ENCODE measurements around the gene ACAA2. TPM values are rescaled to one million over a fixed set of nuclear protein-coding genes. Genes with fewer than 3 reads are reported as not detected.

The ACAA2 gene
- total RNA-seq, 1 donor: 24.8 TPM

DNA sequence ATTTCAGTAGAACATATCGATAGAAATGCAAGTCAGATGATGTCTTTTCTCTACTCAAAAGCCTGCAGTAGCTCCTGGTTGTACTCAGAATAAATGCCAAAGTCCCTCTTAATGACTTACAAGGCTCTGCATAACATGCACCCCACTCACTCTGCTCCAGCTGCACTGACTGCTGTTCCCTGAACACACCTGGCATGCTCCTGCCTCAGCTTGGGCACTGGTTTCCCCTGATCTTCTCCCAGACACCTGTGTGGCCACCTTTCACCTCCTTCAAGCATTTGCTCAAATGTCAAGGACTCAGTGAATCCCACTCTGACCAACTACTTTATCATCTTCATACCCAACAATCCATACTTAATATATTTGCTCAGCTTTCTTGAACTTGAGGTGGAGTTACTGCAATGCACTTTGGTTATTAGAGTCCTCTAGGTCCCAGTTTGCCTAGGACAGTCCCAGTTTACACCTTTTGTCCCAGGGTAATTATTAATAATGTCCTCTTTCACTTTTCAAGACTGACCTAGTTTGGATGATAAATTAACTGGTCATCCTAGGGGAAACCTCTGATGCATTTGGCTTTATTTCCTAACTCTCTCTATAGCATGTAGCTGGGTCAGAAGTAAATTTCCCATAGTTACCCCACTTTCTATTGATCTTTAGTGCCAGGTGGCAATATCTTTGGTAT is 44.1 kb downstream of the ACAA2 start:
- DNase-seq (ENCODE audit: low read depth in 2 of 3, low spot score in 2 of 3): no peak

DNA sequence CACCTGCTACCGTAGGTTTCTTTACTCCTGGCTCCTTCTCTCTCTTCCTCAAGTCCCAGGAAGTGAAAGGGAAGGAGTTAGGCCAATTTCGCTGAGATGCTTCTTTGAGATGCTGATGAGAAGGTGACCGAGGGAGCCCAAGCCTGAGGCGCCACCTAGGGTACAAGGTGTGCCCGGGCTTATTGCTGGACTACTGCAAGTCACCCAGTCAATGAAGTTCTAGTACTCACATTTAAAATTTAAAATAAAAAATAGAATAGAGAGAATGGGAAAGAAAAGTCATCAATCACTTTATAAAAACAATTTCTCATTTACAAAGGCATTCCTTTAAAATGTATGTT is 45.3 kb downstream of the ACAA2 start:
- peak in 2 of 3 donors; percentile 8 to 28 for DNase-seq (ENCODE audit: low read depth in 2 of 3, low spot score in 2 of 3)

GRCh38 chr18:49767111-49768050 is 46.0 kb downstream of the ACAA2 start:
- no peak for DNase-seq (ENCODE audit: low read depth in 2 of 3, low spot score in 2 of 3)

DNA sequence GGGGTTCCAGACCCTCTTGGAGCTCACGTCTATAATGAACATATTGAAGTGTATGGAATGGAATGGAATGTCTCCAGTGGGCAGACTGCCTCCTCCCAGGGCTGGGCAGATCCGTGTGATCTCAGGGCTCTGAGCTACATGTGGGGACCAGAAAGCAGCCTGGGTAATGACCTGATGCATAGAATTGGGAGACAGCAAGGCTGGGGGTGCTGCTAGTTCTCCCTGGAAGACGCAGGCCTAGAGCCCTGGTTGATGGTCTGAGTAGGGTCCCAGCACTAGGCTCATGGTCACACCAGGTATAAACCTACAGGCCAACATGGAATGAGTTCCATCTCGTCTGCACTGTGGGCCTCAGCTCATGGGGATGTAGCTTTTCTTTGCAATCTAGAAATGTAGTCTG is 46.7 kb downstream of the ACAA2 start:
- DNase-seq (ENCODE audit: low read depth in 2 of 3, low spot score in 2 of 3): no peak

DNA sequence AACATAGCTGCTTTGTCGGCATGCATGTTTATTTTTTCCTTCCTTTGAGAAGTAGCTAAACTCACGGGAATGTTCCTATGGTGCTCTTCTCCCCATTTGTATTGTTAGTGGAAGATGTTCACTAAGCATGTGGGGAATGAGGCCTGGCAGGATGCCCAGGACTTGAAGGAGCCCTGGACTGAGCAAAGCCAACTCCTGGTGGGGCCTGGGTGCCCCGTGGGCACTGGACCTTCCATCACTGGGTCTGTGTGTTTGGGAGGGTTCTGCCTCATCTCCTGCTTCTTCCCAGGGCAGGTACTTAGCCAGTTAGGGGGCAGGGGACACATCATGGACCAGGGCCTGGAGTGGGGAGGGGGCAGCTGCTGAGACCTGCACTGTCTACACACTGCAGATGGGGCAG is 49.3 kb downstream of the ACAA2 start:
- no peak for DNase-seq (ENCODE audit: low read depth in 2 of 3, low spot score in 2 of 3)

GRCh38 chr18:49763590-49763989 is 49.7 kb downstream of the ACAA2 start:
- DNase-seq (ENCODE audit: low read depth in 2 of 3, low spot score in 2 of 3): no peak

DNA sequence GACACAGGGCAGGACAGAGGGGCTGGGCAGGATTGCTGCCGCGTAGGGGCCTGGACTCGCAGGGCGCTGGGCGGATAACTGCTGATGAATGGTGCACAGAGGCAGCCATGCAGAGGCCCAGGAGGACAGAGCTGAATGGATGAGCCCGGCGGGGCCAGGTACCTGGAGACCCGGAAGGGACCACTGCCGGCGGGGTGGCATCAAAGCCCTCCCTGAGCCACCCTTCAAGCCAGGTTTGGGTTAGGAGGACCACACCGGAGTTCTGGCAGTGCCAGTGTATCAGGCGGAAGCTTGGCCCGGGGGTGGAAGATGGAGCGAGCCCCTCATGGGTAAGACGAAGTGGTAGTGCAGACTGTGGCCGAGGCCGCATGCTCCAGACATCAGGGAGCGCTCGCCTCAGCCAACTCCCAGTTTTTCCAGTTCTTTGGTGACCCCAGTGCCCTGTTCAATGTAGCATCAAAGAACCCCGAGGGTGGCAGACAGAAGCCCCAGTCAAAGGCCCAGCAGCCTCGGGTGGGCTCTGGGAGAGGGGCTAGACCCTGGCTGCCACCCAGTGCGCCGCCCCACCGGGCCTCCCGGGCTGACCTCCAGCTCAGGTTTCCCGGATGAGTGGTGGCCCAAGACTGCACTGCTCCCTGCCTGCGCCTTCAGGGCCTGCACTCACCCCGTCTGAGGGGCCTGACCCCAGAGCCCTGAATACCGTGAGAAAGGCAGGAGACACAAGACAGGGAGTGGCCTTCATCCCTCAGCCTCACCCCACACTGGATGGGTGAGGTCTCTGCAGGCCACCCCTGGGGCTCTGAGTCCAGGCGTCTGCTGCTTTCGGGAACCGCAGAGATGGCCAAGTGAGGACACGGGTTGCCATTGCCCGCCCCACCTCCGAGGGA is 50.9 kb downstream of the ACAA2 start:
- no peak for DNase-seq (ENCODE audit: low read depth in 2 of 3, low spot score in 2 of 3)

- no peak for DNase-seq (ENCODE audit: low read depth in 2 of 3, low spot score in 2 of 3)
These were observed 51.6 kb downstream of the ACAA2 start for GRCh38 chr18:49761771-49762170.

- no peak for DNase-seq (ENCODE audit: low read depth in 2 of 3, low spot score in 2 of 3)
These were observed 55.1 kb downstream of the ACAA2 start for GRCh38 chr18:49758263-49758610.

- DNase-seq (ENCODE audit: low read depth in 2 of 3, low spot score in 2 of 3): no peak
These were observed 55.6 kb downstream of the ACAA2 start for GRCh38 chr18:49757513-49758262.

GRCh38 chr18:49756671-49757362 is 56.5 kb downstream of the ACAA2 start:
- no peak for DNase-seq (ENCODE audit: low read depth in 2 of 3, low spot score in 2 of 3)

DNA sequence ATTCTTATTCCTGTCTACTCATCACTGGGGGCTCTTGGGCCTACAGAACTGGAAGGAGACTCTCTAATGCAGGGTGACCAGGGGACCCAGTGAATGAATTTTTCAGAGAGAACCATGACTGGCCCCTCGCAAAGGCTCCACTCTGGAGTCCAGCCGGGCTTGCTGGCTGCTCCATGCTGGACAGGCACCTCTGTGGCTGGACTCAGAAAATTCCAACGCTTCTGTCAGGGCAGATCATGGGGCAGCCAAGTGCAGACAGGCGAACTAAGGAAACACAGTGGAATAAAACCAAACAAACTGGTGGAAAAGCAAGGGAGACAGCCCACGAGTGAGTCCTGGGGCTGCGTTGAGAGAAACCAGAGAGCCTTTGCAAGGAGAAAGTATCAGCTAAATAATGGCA is 57.2 kb downstream of the ACAA2 start:
- no peak for DNase-seq (ENCODE audit: low read depth in 2 of 3, low spot score in 2 of 3)

- no peak for DNase-seq (ENCODE audit: low read depth in 2 of 3, low spot score in 2 of 3)
These were observed 57.8 kb downstream of the ACAA2 start for GRCh38 chr18:49755489-49755888.

GRCh38 chr18:49754866-49755265 is 58.5 kb downstream of the ACAA2 start:
- no peak for DNase-seq (ENCODE audit: low read depth in 2 of 3, low spot score in 2 of 3)

GRCh38 chr18:49753643-49754042 is 59.7 kb downstream of the ACAA2 start:
- DNase-seq (ENCODE audit: low read depth in 2 of 3, low spot score in 2 of 3): no peak

- no peak for DNase-seq (ENCODE audit: low read depth in 2 of 3, low spot score in 2 of 3)
These were observed 61.3 kb downstream of the ACAA2 start for GRCh38 chr18:49752095-49752457.

- DNase-seq (ENCODE audit: low read depth in 2 of 3, low spot score in 2 of 3): peak in 2 of 3 donors; percentile 2 to 6
These were observed 61.8 kb downstream of the ACAA2 start for GRCh38 chr18:49751427-49752094.

DNA sequence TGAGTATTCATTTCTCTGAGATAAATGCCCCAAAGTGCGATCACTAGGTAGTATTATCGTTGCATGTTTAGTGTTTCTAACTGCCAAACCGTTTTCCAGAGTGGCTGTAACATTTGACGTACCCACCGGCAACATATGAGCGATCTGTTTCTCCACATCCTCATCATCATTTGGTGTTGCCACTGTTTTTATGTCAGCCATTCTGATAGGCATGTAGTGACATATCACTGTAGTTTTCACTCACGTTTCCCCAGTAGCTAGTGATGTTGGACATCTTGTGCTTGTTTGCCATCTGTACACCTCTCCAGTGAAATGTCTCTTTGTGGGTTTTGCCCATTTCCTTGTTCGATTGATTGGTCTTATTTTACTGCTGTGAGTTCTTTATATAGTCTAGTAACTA is 63.8 kb downstream of the ACAA2 start:
- DNase-seq (ENCODE audit: low read depth in 2 of 3, low spot score in 2 of 3): no peak

GRCh38 chr18:49747876-49748275 is 65.5 kb downstream of the ACAA2 start:
- no peak for DNase-seq (ENCODE audit: low read depth in 2 of 3, low spot score in 2 of 3)

Measured in hematopoietic multipotent progenitor cell (in vitro differentiated cells).